Transverse colon (tissue), 4 donors: ENCODE results near the gene DTX1.

Experiments used
- CTCF ChIP-seq, 5 experiments: fragments of 200-600 bp in 3 of 5; fragments of 450-650 bp in 2 of 5; sonication (generic) in 3 of 5; IDR thresholded peaks; 1 replicate in 2 of 5; 2 replicates in 3 of 5; pipeline ENCODE4 v1.5.1; 2016 to 2017; ENCODE audit warnings: antibody characterized with exemption in 5 of 5, inconsistent platforms in 3 of 5, mild to moderate bottlenecking in 2 of 5, moderate library complexity in 1 of 5
- EP300 ChIP-seq: sonication (generic); formaldehyde crosslinking; IDR thresholded peaks from one replicate; pipeline ENCODE4 v1.6.1; 2017; ENCODE audit warnings: antibody characterized with exemption, low read depth
- POLR2A ChIP-seq: fragments of 450-650 bp; IDR thresholded peaks from one replicate; pipeline ENCODE4 v1.6.1; 2016; ENCODE audit warnings: antibody characterized with exemption, mild to moderate bottlenecking, moderate library complexity
- POLR2AphosphoS5 ChIP-seq, 3 donors: sonication (generic); formaldehyde crosslinking; IDR thresholded peaks; one replicate each; pipeline ENCODE4 v1.6.1; 2016; ENCODE audit warnings: antibody characterized with exemption in 3 of 3

- TF ChIP-seq CTCF (IDR thresholded peaks at IDR 0.05) (no peak), POLR2A (no peak), POLR2AphosphoS5 (IDR thresholded peaks at IDR 0.05) (no peak), EP300 (no peak)
Observed at GRCh38 chr12:113090740-113091139, 34.2 kb downstream of the DTX1 start.
